ENCODE data around the gene CCL8.

The CCL8 gene

GRCh38 chr17:34299956-34300577 is 19.2 kb upstream of the CCL8 start:
- Histone ChIP-seq H3K9me3 (ENCODE audit: control insufficient read depth in 1 of 2, low read length in 2 of 2) (no peaks in the 10 kb centered on the region), H3K4me3 (ENCODE audit: low read depth in 1 of 2, low read length in 2 of 2) (no peak overlapping the region), H3K9ac (ENCODE audit: low read depth in 1 of 2, low read length in 2 of 2) (no peak overlapping the region), H3K27ac (ENCODE audit: low read depth, low read length) (no peak overlapping the region), H3K27me3 (ENCODE audit: control insufficient read depth in 1 of 2, insufficient read depth in 2 of 2, low read length in 2 of 2) (no peaks in the 10 kb centered on the region), H3K36me3 (ENCODE audit: control insufficient read depth in 1 of 2, insufficient read depth in 2 of 2, low read length in 2 of 2) (no peaks in the 10 kb centered on the region), H3K4me1 (ENCODE audit: control insufficient read depth in 1 of 2, insufficient read depth in 2 of 2, low read length in 2 of 2) (peaks cover 4 to 14% of the 10 kb centered on the region in 2 donors)

- H3K36me3 ChIP-seq (ENCODE audit: control insufficient read depth in 1 of 2, insufficient read depth in 2 of 2, low read length in 2 of 2) = no peaks in the 10 kb centered on the region
- peaks cover 4 to 14% of the 10 kb centered on the region in 2 donors for H3K4me1 ChIP-seq (ENCODE audit: control insufficient read depth in 1 of 2, insufficient read depth in 2 of 2, low read length in 2 of 2)
- no peak overlapping the region for H3K9ac ChIP-seq (ENCODE audit: low read depth in 1 of 2, low read length in 2 of 2)
- H3K9me3 ChIP-seq (ENCODE audit: control insufficient read depth in 1 of 2, low read length in 2 of 2) = no peaks in the 10 kb centered on the region
- H3K27ac ChIP-seq (ENCODE audit: low read depth, low read length) = no peak overlapping the region
- H3K4me3 ChIP-seq (ENCODE audit: low read depth in 1 of 2, low read length in 2 of 2) = no peak overlapping the region
- H3K27me3 ChIP-seq (ENCODE audit: control insufficient read depth in 1 of 2, insufficient read depth in 2 of 2, low read length in 2 of 2) = no peaks in the 10 kb centered on the region
These were observed 18.4 kb upstream of the CCL8 start for GRCh38 chr17:34300652-34301370.

- no peak overlapping the region for H3K9ac ChIP-seq (ENCODE audit: low read depth in 1 of 2, low read length in 2 of 2)
- no peaks in the 10 kb centered on the region for H3K27me3 ChIP-seq (ENCODE audit: control insufficient read depth in 1 of 2, insufficient read depth in 2 of 2, low read length in 2 of 2)
- H3K36me3 ChIP-seq (ENCODE audit: control insufficient read depth in 1 of 2, insufficient read depth in 2 of 2, low read length in 2 of 2) = no peaks in the 10 kb centered on the region
- H3K4me1 ChIP-seq (ENCODE audit: control insufficient read depth in 1 of 2, insufficient read depth in 2 of 2, low read length in 2 of 2) = peaks cover 10 to 14% of the 10 kb centered on the region in 2 donors
- no peak overlapping the region for H3K27ac ChIP-seq (ENCODE audit: low read depth, low read length)
- no peak overlapping the region for H3K4me3 ChIP-seq (ENCODE audit: low read depth in 1 of 2, low read length in 2 of 2)
- no peaks in the 10 kb centered on the region for H3K9me3 ChIP-seq (ENCODE audit: control insufficient read depth in 1 of 2, low read length in 2 of 2)
These were observed 17.2 kb upstream of the CCL8 start for GRCh38 chr17:34301986-34302385.

- H3K4me3 ChIP-seq (ENCODE audit: low read depth in 1 of 2, low read length in 2 of 2) = no peak overlapping the region
- H3K9ac ChIP-seq (ENCODE audit: low read depth in 1 of 2, low read length in 2 of 2) = no peak overlapping the region
- H3K4me1 ChIP-seq (ENCODE audit: control insufficient read depth in 1 of 2, insufficient read depth in 2 of 2, low read length in 2 of 2) = peaks cover 11 to 14% of the 10 kb centered on the region in 2 donors
- no peak overlapping the region for H3K27ac ChIP-seq (ENCODE audit: low read depth, low read length)
- no peaks in the 10 kb centered on the region for H3K27me3 ChIP-seq (ENCODE audit: control insufficient read depth in 1 of 2, insufficient read depth in 2 of 2, low read length in 2 of 2)
- H3K9me3 ChIP-seq (ENCODE audit: control insufficient read depth in 1 of 2, low read length in 2 of 2) = no peaks in the 10 kb centered on the region
- no peaks in the 10 kb centered on the region for H3K36me3 ChIP-seq (ENCODE audit: control insufficient read depth in 1 of 2, insufficient read depth in 2 of 2, low read length in 2 of 2)
These were observed 16.6 kb upstream of the CCL8 start for GRCh38 chr17:34302636-34303035.

GRCh38 chr17:34303606-34304005 is 15.6 kb upstream of the CCL8 start:
- H3K4me1 ChIP-seq (ENCODE audit: control insufficient read depth in 1 of 2, insufficient read depth in 2 of 2, low read length in 2 of 2) = peaks cover 11 to 14% of the 10 kb centered on the region in 2 donors
- H3K27me3 ChIP-seq (ENCODE audit: control insufficient read depth in 1 of 2, insufficient read depth in 2 of 2, low read length in 2 of 2) = no peaks in the 10 kb centered on the region
- H3K9me3 ChIP-seq (ENCODE audit: control insufficient read depth in 1 of 2, low read length in 2 of 2) = no peaks in the 10 kb centered on the region
- no peaks in the 10 kb centered on the region for H3K36me3 ChIP-seq (ENCODE audit: control insufficient read depth in 1 of 2, insufficient read depth in 2 of 2, low read length in 2 of 2)
- H3K4me3 ChIP-seq (ENCODE audit: low read depth in 1 of 2, low read length in 2 of 2) = no peak overlapping the region
- H3K27ac ChIP-seq (ENCODE audit: low read depth, low read length) = no peak overlapping the region
- no peak overlapping the region for H3K9ac ChIP-seq (ENCODE audit: low read depth in 1 of 2, low read length in 2 of 2)

GRCh38 chr17:34305061-34305460 is 14.2 kb upstream of the CCL8 start:
- peaks cover 11 to 14% of the 10 kb centered on the region in 2 donors for H3K4me1 ChIP-seq (ENCODE audit: control insufficient read depth in 1 of 2, insufficient read depth in 2 of 2, low read length in 2 of 2)
- H3K9me3 ChIP-seq (ENCODE audit: control insufficient read depth in 1 of 2, low read length in 2 of 2) = no peaks in the 10 kb centered on the region
- no peak overlapping the region for H3K4me3 ChIP-seq (ENCODE audit: low read depth in 1 of 2, low read length in 2 of 2)
- no peaks in the 10 kb centered on the region for H3K36me3 ChIP-seq (ENCODE audit: control insufficient read depth in 1 of 2, insufficient read depth in 2 of 2, low read length in 2 of 2)
- no peak overlapping the region for H3K27ac ChIP-seq (ENCODE audit: low read depth, low read length)
- H3K9ac ChIP-seq (ENCODE audit: low read depth in 1 of 2, low read length in 2 of 2) = no peak overlapping the region
- no peaks in the 10 kb centered on the region for H3K27me3 ChIP-seq (ENCODE audit: control insufficient read depth in 1 of 2, insufficient read depth in 2 of 2, low read length in 2 of 2)

- no peaks in the 10 kb centered on the region for H3K9me3 ChIP-seq (ENCODE audit: control insufficient read depth in 1 of 2, low read length in 2 of 2)
- H3K4me3 ChIP-seq (ENCODE audit: low read depth in 1 of 2, low read length in 2 of 2) = no peak overlapping the region
- no peaks in the 10 kb centered on the region for H3K36me3 ChIP-seq (ENCODE audit: control insufficient read depth in 1 of 2, insufficient read depth in 2 of 2, low read length in 2 of 2)
- no peak overlapping the region for H3K27ac ChIP-seq (ENCODE audit: low read depth, low read length)
- H3K4me1 ChIP-seq (ENCODE audit: control insufficient read depth in 1 of 2, insufficient read depth in 2 of 2, low read length in 2 of 2) = peaks cover 7 to 10% of the 10 kb centered on the region in 2 donors
- no peak overlapping the region for H3K9ac ChIP-seq (ENCODE audit: low read depth in 1 of 2, low read length in 2 of 2)
- H3K27me3 ChIP-seq (ENCODE audit: control insufficient read depth in 1 of 2, insufficient read depth in 2 of 2, low read length in 2 of 2) = no peaks in the 10 kb centered on the region
These were observed 13.6 kb upstream of the CCL8 start for GRCh38 chr17:34305606-34306005.

GRCh38 chr17:34306466-34306865 is 12.8 kb upstream of the CCL8 start:
- Histone ChIP-seq H3K9me3 (ENCODE audit: control insufficient read depth in 1 of 2, low read length in 2 of 2) (no peaks in the 10 kb centered on the region), H3K4me3 (ENCODE audit: low read depth in 1 of 2, low read length in 2 of 2) (no peak overlapping the region), H3K4me1 (ENCODE audit: control insufficient read depth in 1 of 2, insufficient read depth in 2 of 2, low read length in 2 of 2) (peaks cover 2 to 7% of the 10 kb centered on the region in 2 donors), H3K27ac (ENCODE audit: low read depth, low read length) (no peak overlapping the region), H3K9ac (ENCODE audit: low read depth in 1 of 2, low read length in 2 of 2) (no peak overlapping the region), H3K36me3 (ENCODE audit: control insufficient read depth in 1 of 2, insufficient read depth in 2 of 2, low read length in 2 of 2) (no peaks in the 10 kb centered on the region), H3K27me3 (ENCODE audit: control insufficient read depth in 1 of 2, insufficient read depth in 2 of 2, low read length in 2 of 2) (no peaks in the 10 kb centered on the region)

- Histone ChIP-seq H3K9me3 (ENCODE audit: control insufficient read depth in 1 of 2, low read length in 2 of 2) (no peaks in the 10 kb centered on the region), H3K4me3 (ENCODE audit: low read depth in 1 of 2, low read length in 2 of 2) (no peak overlapping the region), H3K4me1 (ENCODE audit: control insufficient read depth in 1 of 2, insufficient read depth in 2 of 2, low read length in 2 of 2) (peaks cover 0 to 7% of the 10 kb centered on the region in 2 donors), H3K27ac (ENCODE audit: low read depth, low read length) (no peak overlapping the region), H3K27me3 (ENCODE audit: control insufficient read depth in 1 of 2, insufficient read depth in 2 of 2, low read length in 2 of 2) (no peaks in the 10 kb centered on the region), H3K9ac (ENCODE audit: low read depth in 1 of 2, low read length in 2 of 2) (no peak overlapping the region), H3K36me3 (ENCODE audit: control insufficient read depth in 1 of 2, insufficient read depth in 2 of 2, low read length in 2 of 2) (no peaks in the 10 kb centered on the region)
These were observed 12.1 kb upstream of the CCL8 start for GRCh38 chr17:34307110-34307509.

- no peak overlapping the region for H3K4me3 ChIP-seq (ENCODE audit: low read depth in 1 of 2, low read length in 2 of 2)
- no peaks in the 10 kb centered on the region for H3K36me3 ChIP-seq (ENCODE audit: control insufficient read depth in 1 of 2, insufficient read depth in 2 of 2, low read length in 2 of 2)
- H3K4me1 ChIP-seq (ENCODE audit: control insufficient read depth in 1 of 2, insufficient read depth in 2 of 2, low read length in 2 of 2) = peaks cover 0 to 7% of the 10 kb centered on the region in 2 donors
- no peaks in the 10 kb centered on the region for H3K9me3 ChIP-seq (ENCODE audit: control insufficient read depth in 1 of 2, low read length in 2 of 2)
- H3K9ac ChIP-seq (ENCODE audit: low read depth in 1 of 2, low read length in 2 of 2) = no peak overlapping the region
- H3K27me3 ChIP-seq (ENCODE audit: control insufficient read depth in 1 of 2, insufficient read depth in 2 of 2, low read length in 2 of 2) = no peaks in the 10 kb centered on the region
- H3K27ac ChIP-seq (ENCODE audit: low read depth, low read length) = no peak overlapping the region
These were observed 10.9 kb upstream of the CCL8 start for GRCh38 chr17:34308371-34308770.

Data from duodenal mucosa (tissue), 2 donors.